Neuronal stem cell (in vitro differentiated cells): ENCODE data around the gene B3GNT9.

ENCODE experiments used
- DNase-seq: peaks from one replicate; pipeline ENCODE4 v3.0.0-alpha.2; 2013; ENCODE audit warnings: low spot score
- H2AFZ ChIP-seq: one replicate; pipeline ENCODE4 v1.6.1; 2013; ENCODE audit warnings: mild to moderate bottlenecking, low read length, inconsistent platforms
- H2AK5ac ChIP-seq: 2 replicates; pipeline ENCODE4 v1.6.1; 2013; ENCODE audit warnings: low read depth, mild to moderate bottlenecking, inconsistent platforms, low read length, moderate library complexity, mixed read lengths
- H2BK120ac ChIP-seq: 2 replicates; pipeline ENCODE4 v1.6.1; 2013; ENCODE audit warnings: low read depth, mild to moderate bottlenecking, inconsistent platforms, low read length, moderate library complexity, mixed read lengths
- H2BK12ac ChIP-seq: one replicate; pipeline ENCODE4 v1.6.1; 2013; ENCODE audit warnings: low read length, inconsistent platforms
- H2BK15ac ChIP-seq: 2 replicates; pipeline ENCODE4 v1.6.1; 2013; ENCODE audit warnings: mild to moderate bottlenecking, low read length, inconsistent platforms, mixed read lengths
- H2BK5ac ChIP-seq: one replicate; pipeline ENCODE4 v1.6.1; 2013; ENCODE audit warnings: inconsistent platforms, mild to moderate bottlenecking, low read length, moderate library complexity
- H3K14ac ChIP-seq: one replicate; pipeline ENCODE4 v1.6.1; 2013; ENCODE audit warnings: low read length, inconsistent platforms
- H3K18ac ChIP-seq: 2 replicates; pipeline ENCODE4 v1.6.1; 2013; ENCODE audit warnings: low read length, inconsistent platforms
- H3K23ac ChIP-seq: 2 replicates; pipeline ENCODE4 v1.6.1; 2013; ENCODE audit warnings: low read depth, mild to moderate bottlenecking, mixed read lengths, low read length, inconsistent platforms; ENCODE audit not compliant: poor library complexity
- H3K27ac ChIP-seq: replicated peaks from 3 replicates; pipeline ENCODE4 v1.5.1; 2013; ENCODE audit warnings: low read length, inconsistent platforms
- H3K27me3 ChIP-seq, 3 experiments: 2 replicates each; pipeline ENCODE4 v1.6.1; 2013; ENCODE audit warnings: low read length in 3 of 3, mild to moderate bottlenecking in 2 of 3, inconsistent platforms in 1 of 3, low read depth in 1 of 3, mixed read lengths in 1 of 3, moderate library complexity in 1 of 3; ENCODE audit not compliant: control insufficient read depth in 3 of 3, insufficient read depth in 3 of 3
- H3K36me3 ChIP-seq, 2 donors: replicated peaks in 1 of 2; 2 replicates each; pipeline ENCODE4 v1.6.1; 2013; ENCODE audit warnings: low read length in 2 of 2; ENCODE audit not compliant: control insufficient read depth in 2 of 2, insufficient read depth in 2 of 2
- H3K4ac ChIP-seq: 2 replicates; pipeline ENCODE4 v1.6.1; 2013; ENCODE audit warnings: inconsistent platforms, mild to moderate bottlenecking, low read length, moderate library complexity
- H3K4me1 ChIP-seq, 2 donors: 1 replicate in 1 of 2; 2 replicates in 1 of 2; pipeline ENCODE4 v1.6.1; 2013; ENCODE audit warnings: low read length in 2 of 2, low read depth in 1 of 2; ENCODE audit not compliant: control insufficient read depth in 2 of 2, insufficient read depth in 1 of 2
- H3K4me2 ChIP-seq: one replicate; pipeline ENCODE4 v1.6.1; 2013; ENCODE audit warnings: mild to moderate bottlenecking, low read length, inconsistent platforms; ENCODE audit not compliant: insufficient read depth, poor library complexity, severe bottlenecking
- H3K4me3 ChIP-seq, 2 donors: 2 replicates each; pipeline ENCODE4 v1.5.1; 2013; ENCODE audit warnings: low read length in 2 of 2, mild to moderate bottlenecking in 2 of 2, inconsistent platforms in 1 of 2, moderate library complexity in 1 of 2
- H3K79me1 ChIP-seq: one replicate; pipeline ENCODE4 v1.6.1; 2013; ENCODE audit warnings: low read depth, mild to moderate bottlenecking, inconsistent platforms, low read length, moderate library complexity
- H3K9ac ChIP-seq: one replicate; pipeline ENCODE4 v1.6.1; 2013; ENCODE audit warnings: mild to moderate bottlenecking, low read depth, low read length, inconsistent platforms; ENCODE audit not compliant: poor library complexity
- H3K9me3 ChIP-seq, 2 donors: replicated peaks in 1 of 2; 2 replicates each; pipeline versions ENCODE3 to v1.6.1; 2013; ENCODE audit warnings: low read length in 2 of 2, mild to moderate bottlenecking in 2 of 2, inconsistent platforms in 1 of 2, low read depth in 1 of 2, mixed read lengths in 1 of 2, moderate library complexity in 1 of 2; ENCODE audit not compliant: control insufficient read depth in 2 of 2, insufficient read depth in 1 of 2
- H4K8ac ChIP-seq: one replicate; pipeline ENCODE4 v1.6.1; 2013; ENCODE audit warnings: low read depth, mild to moderate bottlenecking, inconsistent platforms, low read length, moderate library complexity
- H4K91ac ChIP-seq: one replicate; pipeline ENCODE4 v1.6.1; 2013; ENCODE audit warnings: low read length, low read depth, mild to moderate bottlenecking, inconsistent platforms; ENCODE audit not compliant: poor library complexity
- WGBS, 2 donors: extraction: QIAGEN DNeasy Blood & Tissue Kit; methylation state at CpG; one replicate each; pipeline ENCODE4 v1.1.7; 2013; ENCODE audit warnings: missing lambda C conversion rate in 2 of 2, mixed read lengths in 1 of 2; ENCODE audit not compliant: insufficient read length in 2 of 2, insufficient replicate concordance in 1 of 2; ENCODE audit errors: extremely low coverage in 2 of 2; 5-methylcytosine and 5-hydroxymethylcytosine counted together

The B3GNT9 gene

DNA sequence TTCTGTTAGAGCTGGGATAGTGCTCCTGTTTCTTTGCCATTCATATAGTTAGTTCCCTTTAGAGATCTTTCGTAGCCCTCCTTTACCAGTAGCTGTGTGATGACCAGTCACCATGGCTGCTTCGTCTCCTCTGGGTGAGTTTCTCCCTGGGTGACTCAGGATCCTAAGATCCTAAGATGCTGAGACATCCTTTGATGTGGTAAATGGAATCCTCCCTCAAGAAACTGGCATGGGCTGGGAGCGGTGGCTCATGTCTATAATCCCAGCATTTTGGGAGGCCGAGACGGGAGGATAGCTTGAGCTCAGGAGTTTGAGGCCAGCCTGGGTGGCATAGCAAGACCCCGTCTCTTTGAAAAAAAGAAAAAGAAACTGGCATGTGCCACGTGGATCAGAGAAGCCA lies 35.2 kb downstream of the B3GNT9 start:
- no CpG with 5 or more reads among the region's 7 CpGs for WGBS, 2 donors
- Histone ChIP-seq H3K27ac (no peak overlapping the region), H3K79me1 (peaks cover 2% of the 10 kb centered on the region)

GRCh38 chr16:67114793-67115192 lies 36.0 kb downstream of the B3GNT9 start:
- WGBS, 2 donors: 100% methylated on average over 1 of the region's 2 CpGs; no CpG with 5 or more reads in 1 of the 2 donors

More for the DNA sequence above, 35.2 kb downstream of the B3GNT9 start:
- H2BK120ac ChIP-seq: no peak overlapping the region
- H3K23ac ChIP-seq: no peak overlapping the region
- no peak overlapping the region for H2BK5ac ChIP-seq
- no peak overlapping the region for H2BK15ac ChIP-seq
- H3K9ac ChIP-seq: no peak overlapping the region
- H3K4me1 ChIP-seq: peaks cover under 1 to 1% of the 10 kb centered on the region in 2 donors
- no peak overlapping the region for H3K18ac ChIP-seq
- peaks cover 7 to 48% of the 10 kb centered on the region in 2 donors for H3K36me3 ChIP-seq
- no peak overlapping the region for H4K91ac ChIP-seq
- H3K14ac ChIP-seq: no peak overlapping the region
- peaks cover 0 to 2% of the 10 kb centered on the region in 2 donors for H3K9me3 ChIP-seq
- no peak for DNase-seq
- H3K4ac ChIP-seq: no peak overlapping the region
- no peak overlapping the region for H3K4me2 ChIP-seq
- H3K27me3 ChIP-seq: no peaks in the 10 kb centered on the region
- H3K4me3 ChIP-seq: no peak overlapping the region
- H2BK12ac ChIP-seq: no peak overlapping the region
- H2AK5ac ChIP-seq: no peak overlapping the region
- no peak overlapping the region for H2AFZ ChIP-seq
- H4K8ac ChIP-seq: no peak overlapping the region

GRCh38 chr16:67112591-67113399 lies 38.0 kb downstream of the B3GNT9 start:
- H3K4ac ChIP-seq: no peak overlapping the region
- H2BK15ac ChIP-seq: no peak overlapping the region
- no peak overlapping the region for H4K91ac ChIP-seq

More at GRCh38 chr16:67114793-67115192, 36.0 kb downstream of the B3GNT9 start:
- Histone ChIP-seq H2BK120ac (no peak overlapping the region), H3K4me1 (peaks cover 3 to 5% of the 10 kb centered on the region in 2 donors), H2BK15ac (no peak overlapping the region), H3K4me2 (no peak overlapping the region), H3K9ac (no peak overlapping the region), H3K4ac (no peak overlapping the region), H3K36me3 (peaks cover 2 to 40% of the 10 kb centered on the region in 2 donors), H3K23ac (no peak overlapping the region), H2AFZ (no peak overlapping the region), H2AK5ac (no peak overlapping the region), H4K8ac (no peak overlapping the region), H3K27ac (no peak overlapping the region), H3K14ac (no peak overlapping the region), H3K79me1 (peaks cover 3% of the 10 kb centered on the region), H2BK5ac (no peak overlapping the region), H3K4me3 (no peak overlapping the region), H4K91ac (no peak overlapping the region), H3K18ac (no peak overlapping the region), H2BK12ac (no peak overlapping the region), H3K9me3 (peaks cover 0 to 2% of the 10 kb centered on the region in 2 donors), H3K27me3 (no peaks in the 10 kb centered on the region)
- DNase-seq: no peak

GRCh38 chr16:67111951-67112444 lies 38.8 kb downstream of the B3GNT9 start:
- Histone ChIP-seq H3K27me3 (no peaks in the 10 kb centered on the region), H4K91ac (no peak overlapping the region), H3K9ac (no peak overlapping the region), H3K9me3 (no peaks in the 10 kb centered on the region), H3K4me2 (no peak overlapping the region), H3K4ac (no peak overlapping the region), H3K18ac (no peak overlapping the region), H2BK5ac (no peak overlapping the region), H3K4me3 (no peak overlapping the region), H3K36me3 (peaks cover 0 to 39% of the 10 kb centered on the region in 2 donors), H2BK15ac (no peak overlapping the region), H3K4me1 (peaks cover 5% of the 10 kb centered on the region in 2 donors), H2BK12ac (no peak overlapping the region), H3K79me1 (peaks cover 3% of the 10 kb centered on the region), H2BK120ac (no peak overlapping the region), H3K23ac (no peak overlapping the region), H3K14ac (no peak overlapping the region), H3K27ac (no peak overlapping the region), H2AK5ac (no peak overlapping the region), H4K8ac (no peak overlapping the region), H2AFZ (no peak overlapping the region)
- WGBS, 2 donors: no CpG with 5 or more reads among the region's 4 CpGs
- no peak for DNase-seq

More at GRCh38 chr16:67112591-67113399, 38.0 kb downstream of the B3GNT9 start:
- H2AFZ ChIP-seq: no peak overlapping the region
- no peaks in the 10 kb centered on the region for H3K9me3 ChIP-seq
- no peak overlapping the region for H3K27ac ChIP-seq
- peaks cover 5% of the 10 kb centered on the region in 2 donors for H3K4me1 ChIP-seq
- H3K18ac ChIP-seq: no peak overlapping the region
- no peak overlapping the region for H3K14ac ChIP-seq
- H3K4me3 ChIP-seq: no peak overlapping the region
- H3K36me3 ChIP-seq: peaks cover 0 to 39% of the 10 kb centered on the region in 2 donors
- no peak overlapping the region for H3K4me2 ChIP-seq
- H3K9ac ChIP-seq: no peak overlapping the region
- no peak overlapping the region for H2BK12ac ChIP-seq
- no CpG with 5 or more reads among the region's 4 CpGs for WGBS, 2 donors
- no peak overlapping the region for H2BK5ac ChIP-seq
- no peak overlapping the region for H2AK5ac ChIP-seq
- H4K8ac ChIP-seq: no peak overlapping the region
- H3K27me3 ChIP-seq: no peaks in the 10 kb centered on the region
- H2BK120ac ChIP-seq: no peak overlapping the region
- no peak for DNase-seq
- no peak overlapping the region for H3K23ac ChIP-seq
- peaks cover 3% of the 10 kb centered on the region for H3K79me1 ChIP-seq
